Eye (tissue), 1 donor: ENCODE results near the gene GPR87.
A peak's percentile ranks its signal among the peaks of the same experiment; 100 is the strongest.

Source experiments
- DNase-seq: peaks from one replicate; pipeline ENCODE4 v3.0.0-alpha.2; 2015

GPR87 gene

DNA sequence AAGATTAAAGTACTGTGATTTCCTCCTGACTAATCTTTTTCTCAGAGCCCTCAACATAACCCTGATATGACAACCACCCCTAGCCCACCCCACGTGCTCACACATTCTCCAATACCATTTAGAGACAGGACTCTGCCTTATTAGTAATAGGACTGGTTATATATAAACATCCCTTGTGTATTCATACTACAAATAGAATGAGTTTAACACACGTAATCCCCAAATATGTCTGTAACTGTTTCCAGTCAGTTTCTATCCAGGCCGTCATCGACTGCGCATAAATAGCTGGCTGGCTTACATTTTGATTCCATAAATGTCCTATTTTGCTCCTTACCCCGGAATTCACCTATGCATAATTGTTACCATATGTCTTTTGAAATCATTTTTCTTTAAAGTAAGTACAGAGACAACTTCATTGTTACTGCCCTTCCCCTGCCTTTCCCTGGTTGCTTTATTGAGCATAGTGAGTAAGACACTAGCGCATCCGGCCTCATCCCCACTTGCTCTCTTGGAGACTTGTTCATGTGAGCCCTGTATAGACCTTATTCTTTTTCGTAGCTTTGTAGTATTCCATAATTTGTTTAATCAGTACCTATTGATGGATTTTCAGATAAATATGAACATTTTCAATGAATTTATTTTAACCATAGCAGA, 34.8 kb downstream of the GPR87 start:
- no peak for DNase-seq

DNA sequence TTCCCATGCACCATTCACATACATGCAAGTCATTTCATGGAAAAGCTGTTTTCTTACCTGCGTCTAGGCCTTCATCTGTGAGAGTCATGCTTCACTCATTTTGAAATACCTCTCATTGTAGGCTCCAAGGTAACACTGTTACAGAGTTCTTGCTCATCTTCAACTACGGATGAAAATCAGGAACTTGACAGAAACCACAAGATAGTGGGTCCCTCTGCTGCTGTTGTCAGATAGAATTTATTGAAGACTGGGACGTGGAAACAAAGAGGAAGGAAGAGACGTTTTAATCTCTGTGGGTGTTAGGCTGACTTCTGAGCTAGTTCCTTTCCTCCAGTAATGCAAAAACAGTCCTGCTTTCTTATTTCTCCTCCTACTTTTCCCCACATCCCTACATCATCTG, 38.4 kb downstream of the GPR87 start, which contains the start of gene P2RY14:
P2RY14 (minus strand) TSS at position 313 of the 400 bp plus-strand sequence. CDS start 64,226 bp downstream, outside the sequence.
- no peak for DNase-seq

- DNase-seq = no peak
These were observed 40.0 kb downstream of the GPR87 start for GRCh38 chr3:151276687-151277042.

- no peak for DNase-seq
These were observed 40.5 kb downstream of the GPR87 start for GRCh38 chr3:151276038-151276686.

- DNase-seq = no peak
These were observed 41.5 kb downstream of the GPR87 start for GRCh38 chr3:151275091-151275490.

DNA sequence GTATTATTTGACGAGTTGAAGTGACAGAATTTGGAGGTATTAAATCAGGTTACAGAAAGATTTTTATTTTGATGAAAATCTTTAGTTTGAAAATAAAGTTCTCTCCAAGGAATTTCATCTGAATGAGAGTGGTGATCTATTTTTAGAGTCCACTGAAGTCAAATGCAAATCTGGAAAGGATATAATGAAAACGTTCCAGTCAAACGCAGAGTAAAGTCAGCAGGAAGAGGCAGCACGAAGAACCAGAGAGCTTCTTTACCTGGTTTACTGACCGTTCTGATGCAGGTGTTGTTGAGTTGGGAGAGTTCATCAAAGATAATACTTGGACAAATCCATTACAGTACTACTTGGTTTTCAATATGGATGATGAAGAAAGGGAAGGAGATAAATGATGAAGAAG, 47.0 kb downstream of the GPR87 start:
- no peak for DNase-seq

DNA sequence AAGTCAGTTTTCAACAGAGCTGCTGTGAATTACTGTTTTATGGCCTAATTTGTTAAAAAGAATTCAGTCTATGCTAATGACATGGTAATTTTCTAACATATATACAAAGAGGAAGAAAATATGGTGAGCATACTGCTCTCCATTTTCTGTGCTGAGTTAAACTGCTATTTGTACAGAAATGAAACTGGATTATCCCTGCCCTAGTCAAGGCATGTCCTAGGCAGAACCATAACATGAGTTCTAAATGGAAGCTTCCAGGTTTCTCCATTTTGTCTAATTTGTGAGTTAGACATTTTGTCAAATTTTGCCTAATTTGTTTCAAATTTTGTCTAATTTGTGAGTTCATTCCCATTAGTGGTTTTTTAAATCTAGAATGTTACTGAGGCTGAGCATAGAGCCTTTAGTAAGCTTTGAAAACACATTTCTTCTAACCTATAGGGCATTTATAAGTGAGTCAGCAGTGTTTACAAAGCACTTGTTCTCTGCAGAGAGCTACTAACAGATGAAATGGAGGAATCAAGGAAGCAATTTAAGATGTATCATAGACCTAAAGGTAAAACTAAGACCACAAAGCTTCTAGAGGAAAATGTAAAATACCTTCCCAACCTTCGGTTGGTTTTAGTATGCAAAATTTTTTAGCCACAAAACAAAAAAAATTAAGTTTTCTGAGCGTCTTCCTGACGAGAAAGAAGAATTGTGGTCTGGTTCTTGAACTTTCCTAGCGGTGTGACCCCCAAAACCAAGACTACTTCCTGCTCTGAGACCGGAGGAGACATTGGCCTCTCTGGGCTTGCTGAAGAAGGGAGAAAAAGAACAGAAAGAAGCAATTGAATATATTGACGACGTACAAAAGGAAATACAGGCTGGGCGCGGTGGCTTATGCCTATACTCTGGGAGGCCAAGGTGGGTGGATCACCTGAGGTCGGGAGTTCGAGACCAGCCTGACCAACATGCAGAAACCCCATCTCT, 48.1 kb downstream of the GPR87 start:
- no peak for DNase-seq

DNA sequence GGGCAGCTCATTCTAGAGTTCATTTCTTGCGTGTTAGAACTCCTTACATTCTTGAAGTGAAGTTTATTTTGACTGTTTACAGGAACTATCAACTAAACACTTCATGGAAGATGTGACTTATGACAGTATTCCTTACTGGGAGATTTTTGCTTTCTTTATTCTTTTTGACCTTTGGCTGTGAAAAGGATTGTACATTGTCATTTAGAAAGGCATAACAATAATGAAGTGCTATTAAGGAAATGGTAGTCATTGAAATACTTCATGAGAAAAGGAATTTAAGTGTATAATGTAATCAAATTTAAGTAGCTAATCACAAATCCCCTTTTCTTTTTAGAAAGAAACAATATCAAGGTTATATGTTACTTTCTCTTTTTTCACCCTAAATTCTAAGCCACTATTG, 49.6 kb downstream of the GPR87 start:
- no peak for DNase-seq

DNA sequence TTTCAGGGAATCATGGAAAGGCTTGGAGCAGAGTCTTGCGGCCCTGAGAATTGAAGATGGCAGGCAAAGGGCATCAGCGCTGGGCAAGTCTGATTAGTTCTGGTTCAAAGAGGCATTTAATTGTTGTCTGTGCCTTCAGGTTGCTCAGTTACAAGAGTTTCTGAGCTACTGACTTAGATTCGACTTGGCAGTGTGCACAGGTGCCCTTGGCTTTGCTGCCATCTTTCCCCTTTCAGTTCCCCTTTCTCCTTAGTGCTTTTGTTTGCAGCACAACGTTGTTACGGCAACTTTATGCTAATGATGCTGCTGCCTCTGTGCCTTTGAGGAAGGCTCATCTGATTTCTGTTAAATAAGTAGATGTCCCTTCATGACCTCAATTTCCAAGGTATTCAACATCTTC, 50.8 kb downstream of the GPR87 start:
- peak; percentile 56 for DNase-seq

DNA sequence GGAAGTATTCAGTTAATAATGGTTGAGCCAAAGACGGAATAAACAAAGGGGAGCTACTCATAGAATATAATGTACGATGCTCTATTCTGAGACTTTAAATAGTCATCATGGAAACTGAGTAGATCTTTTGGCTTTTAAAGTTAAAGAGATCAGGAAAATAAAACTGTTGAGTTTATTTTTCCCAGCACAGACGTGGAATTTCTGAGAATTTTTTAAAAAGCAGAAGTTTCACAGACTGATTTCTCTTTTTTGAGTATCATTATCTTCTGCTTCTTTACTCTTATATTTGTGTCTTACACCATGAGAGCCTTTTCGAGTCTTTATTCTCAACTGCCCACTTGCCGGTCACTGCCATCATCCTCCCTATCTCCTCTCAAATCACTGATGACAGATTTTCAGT, 51.5 kb downstream of the GPR87 start:
- no peak for DNase-seq

GRCh38 chr3:151264605-151265004, 52.0 kb downstream of the GPR87 start:
- DNase-seq = no peak

GRCh38 chr3:151262871-151263525, 53.6 kb downstream of the GPR87 start:
- DNase-seq = peak; percentile 63

DNA sequence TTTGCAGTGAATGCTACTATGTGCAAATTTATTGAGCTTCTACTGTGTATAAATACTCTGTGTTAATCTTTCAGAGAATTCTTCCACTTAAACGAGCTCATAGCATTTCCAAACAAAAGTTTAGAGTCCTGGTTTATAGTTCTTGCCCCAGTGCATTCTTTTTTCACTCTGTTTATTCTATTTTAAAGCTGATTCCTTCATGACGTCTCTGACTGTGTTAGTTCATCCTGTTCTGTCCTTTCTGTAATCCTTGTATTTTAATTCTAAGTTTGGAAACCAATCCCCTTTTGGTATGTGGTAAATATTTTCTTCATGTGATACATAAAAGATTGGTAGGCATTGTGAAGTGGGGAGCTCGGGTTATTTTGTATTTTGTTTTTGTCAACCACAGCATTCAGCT, 57.0 kb downstream of the GPR87 start:
- no peak for DNase-seq

DNA sequence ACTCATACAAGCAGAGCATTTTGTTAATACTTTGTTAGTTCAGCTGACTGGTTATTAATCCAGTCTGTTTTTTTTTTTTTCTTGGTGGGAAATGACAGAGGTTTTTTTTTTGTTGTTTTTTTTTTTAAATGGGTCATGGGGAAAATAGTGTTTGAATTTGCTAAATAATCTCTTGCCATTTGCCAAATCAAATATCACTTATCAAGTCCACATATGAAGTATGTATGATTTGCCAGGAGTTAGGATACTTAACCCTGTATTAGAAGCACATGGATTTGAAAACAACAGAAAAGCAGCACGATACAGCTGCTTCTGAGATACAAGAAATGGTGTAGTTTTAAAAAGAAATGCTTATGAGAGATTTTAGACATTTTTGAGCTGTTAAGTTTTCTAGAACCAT, 59.9 kb downstream of the GPR87 start:
- no peak for DNase-seq

DNA sequence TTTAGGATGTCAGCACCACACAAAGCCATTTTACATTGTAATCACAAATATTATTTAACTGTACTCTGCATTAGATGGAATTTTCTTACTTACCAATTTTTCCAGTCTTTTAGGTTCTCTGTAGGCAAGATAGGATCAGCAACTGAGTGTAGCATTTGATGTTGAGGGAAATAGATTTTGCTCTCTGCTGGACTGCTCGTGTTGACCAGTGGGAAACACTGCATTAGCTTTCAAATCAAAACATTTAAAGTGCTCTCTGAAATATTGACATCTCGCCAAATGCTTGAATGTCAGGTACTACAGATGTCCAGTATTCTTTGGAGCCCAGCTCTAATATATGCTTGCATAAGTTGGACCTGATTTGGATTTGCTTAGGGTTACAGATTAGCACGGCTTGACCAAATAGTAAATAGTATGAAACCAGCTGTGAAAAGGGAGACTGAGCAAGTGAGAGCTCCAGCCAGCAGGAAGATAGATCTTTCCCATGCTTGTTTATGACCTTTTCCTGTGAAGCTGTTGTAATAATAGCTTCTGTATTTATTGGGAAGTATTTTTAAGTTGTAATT, 67.8 kb downstream of the GPR87 start:
- no peak for DNase-seq
